HCT116 (cell line): ENCODE data around the gene KMO. TPM values are rescaled to one million over a fixed set of nuclear protein-coding genes. Genes with fewer than 3 reads are reported as not detected.

Experiments
- ATAC-seq: fragments of 200-7000 bp; cut with Tn5 transposase; 2 replicates; pipeline ENCODE4 v1.9.1; 2020; ENCODE audit warnings: mild to moderate bottlenecking, moderate library complexity
- BruUV-seq: library from RNA; stranded (reverse); fragments of 400-500 nt; replicated peaks from 2 replicates; lab custom pipeline; 2021; lab: Mats Ljungman, UMichigan
- CTCF ChIA-PET: fragments of 300-600 bp; sonication (Branson Sonifier 250); formaldehyde crosslinking; loops from one replicate; lab custom pipeline; 2021; ENCODE audit warnings: antibody characterized with exemption; lab: Charles Lee
- POLR2A ChIA-PET: fragments of 300-600, 350-600 bp; sonication (Branson Sonifier 250); formaldehyde crosslinking; loops from one replicate; lab custom pipeline; 2021; ENCODE audit warnings: antibody characterized with exemption; lab: Charles Lee
- RAD21 ChIA-PET, 2 experiments: fragments of 300-600 bp; sonication (Branson Sonifier 250); formaldehyde crosslinking; loops; one replicate each; lab custom pipeline; 2023; ENCODE audit warnings: low total read pairs in 2 of 2; ENCODE audit not compliant: uncharacterized antibody in 2 of 2, unreplicated experiment in 2 of 2, low non-redundant PET in 1 of 2; lab: Charles Lee
- DNase-seq: peaks from one replicate; pipeline ENCODE4 v3.0.0-alpha.2; 2010; ENCODE audit warnings: low read depth, low spot score
- H2AFZ ChIP-seq: fragments of 200-600 bp; shearing (Covaris generic), sonication (generic); 2 replicates; pipeline ENCODE4 v1.6.1; 2017; ENCODE audit warnings: low read depth, mixed run types, mixed read lengths, antibody characterized with exemption, low read length; ENCODE audit not compliant: poor library complexity, severe bottlenecking
- H3K27ac ChIP-seq: 2 replicates; pipeline ENCODE4 v1.5.1; 2012; ENCODE audit warnings: low read depth, low read length
- H3K27me3 ChIP-seq: fragments of 200-600 bp; sonication (generic); 2 replicates; pipeline ENCODE4 v1.6.1; 2016; ENCODE audit warnings: mixed run types, low read length, mixed read lengths; ENCODE audit not compliant: insufficient read depth
- H3K36me3 ChIP-seq, 2 experiments: fragments of 200-500 bp in 1 of 2; fragments of 200-600 bp in 1 of 2; sonication (Bioruptor generic) in 1 of 2; sonication (generic) in 1 of 2; 2 replicates each; pipeline versions ENCODE4 v1.5.1 to v1.6.1; 2014 to 2016; ENCODE audit warnings: low read length in 2 of 2, inconsistent platforms in 1 of 2, mixed read lengths in 1 of 2, mixed run types in 1 of 2; ENCODE audit not compliant: insufficient read depth in 2 of 2, control insufficient read depth in 1 of 2
- H3K4me1 ChIP-seq, 2 experiments: fragments of 200-600 bp in 1 of 2; sonication (generic) in 1 of 2; 2 replicates each; pipeline versions ENCODE4 v1.5.1 to v1.6.1; 2012 to 2017; ENCODE audit warnings: low read length in 2 of 2, inconsistent platforms in 1 of 2, mild to moderate bottlenecking in 1 of 2, mixed read lengths in 1 of 2, mixed run types in 1 of 2, moderate library complexity in 1 of 2; ENCODE audit not compliant: insufficient read depth in 2 of 2, control insufficient read depth in 1 of 2
- H3K4me2 ChIP-seq: fragments of 200-600 bp; sonication (generic); 2 replicates; pipeline ENCODE4 v1.6.1; 2017; ENCODE audit warnings: mixed run types, low read length, mixed read lengths
- H3K4me3 ChIP-seq, 2 experiments: fragments of 200-600 bp in 1 of 2; sonication (generic) in 1 of 2; replicated peaks in 1 of 2; 2 replicates each; pipeline ENCODE4 v1.5.1; 2011 to 2016; ENCODE audit warnings: low read length in 2 of 2, control low read depth in 1 of 2, low read depth in 1 of 2, mild to moderate bottlenecking in 1 of 2, mixed read lengths in 1 of 2, mixed run types in 1 of 2
- H3K79me2 ChIP-seq: fragments of 200-600 bp; sonication (generic); 2 replicates; pipeline ENCODE4 v1.6.1; 2017; ENCODE audit warnings: mild to moderate bottlenecking, mixed run types, low read length, moderate library complexity, mixed read lengths; ENCODE audit not compliant: insufficient read depth
- H3K9ac ChIP-seq: fragments of 200-600 bp; sonication (generic); 2 replicates; pipeline ENCODE4 v1.6.1; 2016; ENCODE audit warnings: low read length, mixed read lengths
- H3K9me2 ChIP-seq: fragments of 200-600 bp; sonication (generic), shearing (Covaris generic); 2 replicates; pipeline ENCODE4 v1.6.1; 2017; ENCODE audit warnings: mixed run types, mild to moderate bottlenecking, moderate library complexity; ENCODE audit not compliant: insufficient read depth
- H3K9me3 ChIP-seq, 2 experiments: fragments of 200-500 bp in 1 of 2; fragments of 200-600 bp in 1 of 2; sonication (Bioruptor generic) in 1 of 2; sonication (generic) in 1 of 2; 2 replicates each; pipeline ENCODE4 v1.6.1; 2014 to 2017; ENCODE audit warnings: low read length in 2 of 2, mixed read lengths in 2 of 2, inconsistent platforms in 1 of 2, low read depth in 1 of 2, mild to moderate bottlenecking in 1 of 2, mixed run types in 1 of 2, moderate library complexity in 1 of 2; ENCODE audit not compliant: control insufficient read depth in 1 of 2, insufficient read depth in 1 of 2
- H4K20me1 ChIP-seq: fragments of 200-600 bp; sonication (generic), shearing (Covaris generic); 2 replicates; pipeline ENCODE4 v1.6.1; 2017; ENCODE audit warnings: mixed run types, mild to moderate bottlenecking, moderate library complexity; ENCODE audit not compliant: insufficient read depth
- CEBPB ChIP-seq: IDR thresholded peaks from 2 replicates; pipeline ENCODE4 v1.6.1; 2012; ENCODE audit warnings: low read depth
- EGR1 ChIP-seq: IDR thresholded peaks from 2 replicates; pipeline ENCODE4 v1.6.1; 2012; ENCODE audit warnings: low read depth
- ELF1 ChIP-seq: IDR thresholded peaks from 2 replicates; pipeline ENCODE4 v1.6.1; 2012; ENCODE audit warnings: low read depth, borderline replicate concordance
- EZH2 ChIP-seq: fragments of 200-600 bp; sonication (generic); IDR thresholded peaks from 2 replicates; pipeline ENCODE4 v1.6.1; 2017; ENCODE audit warnings: antibody characterized with exemption, mixed run types
- POLR2A ChIP-seq: IDR thresholded peaks from 2 replicates; pipeline ENCODE4 v1.7.0; 2011; ENCODE audit warnings: borderline replicate concordance; ENCODE audit not compliant: insufficient read depth, insufficient read length; ENCODE audit errors: extremely low read depth
- POLR2AphosphoS5 ChIP-seq: IDR thresholded peaks from 2 replicates; pipeline ENCODE4 v1.6.1; 2011; ENCODE audit warnings: mild to moderate bottlenecking, low read depth, low read length, moderate library complexity
- RAD21 ChIP-seq: IDR thresholded peaks from 2 replicates; pipeline ENCODE4 v1.6.1; 2012; ENCODE audit warnings: low read depth, mild to moderate bottlenecking
- SIN3A ChIP-seq: IDR thresholded peaks from 2 replicates; pipeline ENCODE4 v1.6.1; 2012; ENCODE audit warnings: low read depth
- TCF7L2 ChIP-seq: IDR thresholded peaks from 2 replicates; pipeline ENCODE4 v1.7.0; 2011; ENCODE audit warnings: borderline replicate concordance, inconsistent platforms; ENCODE audit not compliant: insufficient read depth, insufficient read length; ENCODE audit errors: extremely low read depth
- YY1 ChIP-seq: IDR thresholded peaks from 2 replicates; pipeline ENCODE4 v1.6.1; 2011; ENCODE audit warnings: low read length, low read depth, moderate library complexity, mild to moderate bottlenecking; ENCODE audit not compliant: insufficient replicate concordance; ENCODE audit errors: extremely low read depth
- intact Hi-C: fragments of 100-400 bp; cut with micrococcal nuclease; formaldehyde crosslinking; loops from 2 replicates; pipeline ENCODE4 v1.10.0; 2022
- total RNA-seq: library from RNA; stranded (reverse); gene quantifications from one replicate; pipeline ENCODE4 v1.2.1, GENCODE V29; 2021; ENCODE audit not compliant: unreplicated experiment
- TF ChIP-seq, protein P1 (sequence below): IDR thresholded peaks from 2 replicates; pipeline ENCODE4 v1.6.1; 2012
- TF ChIP-seq, protein P2 (sequence below), 3 experiments: fragments of 200-600 bp in 1 of 3; sonication (generic) in 1 of 3; IDR thresholded peaks in 2 of 3; conservative IDR thresholded peaks in 1 of 3; 2 replicates each; pipeline ENCODE4 v1.5.1; 2012 to 2017; ENCODE audit warnings: low read depth in 2 of 3, low read length in 2 of 3, antibody characterized with exemption in 1 of 3, borderline replicate concordance in 1 of 3, control low read depth in 1 of 3, mild to moderate bottlenecking in 1 of 3, mixed read lengths in 1 of 3, mixed run types in 1 of 3, moderate library complexity in 1 of 3; ENCODE audit not compliant: insufficient read depth in 1 of 3
- TF ChIP-seq, protein P3 (sequence below): IDR thresholded peaks from 2 replicates; pipeline ENCODE4 v1.6.1; 2012

The KMO gene
- total RNA-seq, 1 experiment from 2014 or later, result not detected

DNA sequence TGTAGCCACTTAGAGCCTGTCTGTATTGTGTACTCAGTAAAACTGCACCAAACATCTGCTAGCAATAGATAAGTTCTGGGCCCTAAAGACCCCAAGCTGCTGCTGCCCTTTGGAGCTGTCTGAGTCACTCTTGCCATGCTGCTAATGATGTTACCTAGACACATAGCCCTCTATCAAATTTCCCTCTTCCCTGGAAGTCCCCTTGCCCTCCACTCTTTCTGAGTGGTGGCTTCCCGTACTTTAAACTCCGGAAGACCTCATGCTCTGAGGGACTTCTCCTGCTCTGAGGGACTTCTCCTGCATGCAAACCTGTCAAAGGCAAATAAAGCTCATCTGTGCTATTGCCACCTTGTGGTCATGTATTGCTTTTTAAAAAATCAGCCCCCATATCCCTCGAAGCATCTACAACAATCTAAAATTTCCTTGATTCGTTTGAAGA is 46.6 kb upstream of the KMO start:
- H3K9me2 ChIP-seq, result no peaks in the 10 kb centered on the region
- POLR2A ChIA-PET, result no interaction called here
- no peak overlapping the region for H2AFZ ChIP-seq
- no peaks in the 10 kb centered on the region for H3K9me3 ChIP-seq
- BruUV-seq, result no TSS peak
- H3K4me2 ChIP-seq, result no peak overlapping the region
- intact Hi-C loops, result loop anchor here (1.0 kb wide), 2 partner anchors 597 to 753 kb away; no protein-coding TSS in a partner anchor
- no peaks in the 10 kb centered on the region for H4K20me1 ChIP-seq
- H3K4me3 ChIP-seq, result no peak overlapping the region
- H3K36me3 ChIP-seq, result no peaks in the 10 kb centered on the region
- peak; percentile 74 for ATAC-seq
- H3K79me2 ChIP-seq, result no peaks in the 10 kb centered on the region
- no peaks in the 10 kb centered on the region for H3K27me3 ChIP-seq
- CTCF ChIA-PET, result interaction anchor here (0.6 to 1.9 kb wide), 7 partner anchors 9 to 753 kb away, joined by 3 to 10 read pairs (median 4); partner anchors contain the start of gene FH
- TF ChIP-seq CEBPB (no peak), POLR2A (no peak), SIN3A (no peak), ELF1 (no peak), RAD21 (peak; percentile 41; the same call in 1 of the 2 replicates), TCF7L2 (no peak), EGR1 (no peak), YY1 (no peak), POLR2AphosphoS5 (no peak), EZH2 (no peak)
- TF ChIP-seq, protein P1, sequence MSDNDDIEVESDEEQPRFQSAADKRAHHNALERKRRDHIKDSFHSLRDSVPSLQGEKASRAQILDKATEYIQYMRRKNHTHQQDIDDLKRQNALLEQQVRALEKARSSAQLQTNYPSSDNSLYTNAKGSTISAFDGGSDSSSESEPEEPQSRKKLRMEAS, result no peak
- TF ChIP-seq, protein P2, sequence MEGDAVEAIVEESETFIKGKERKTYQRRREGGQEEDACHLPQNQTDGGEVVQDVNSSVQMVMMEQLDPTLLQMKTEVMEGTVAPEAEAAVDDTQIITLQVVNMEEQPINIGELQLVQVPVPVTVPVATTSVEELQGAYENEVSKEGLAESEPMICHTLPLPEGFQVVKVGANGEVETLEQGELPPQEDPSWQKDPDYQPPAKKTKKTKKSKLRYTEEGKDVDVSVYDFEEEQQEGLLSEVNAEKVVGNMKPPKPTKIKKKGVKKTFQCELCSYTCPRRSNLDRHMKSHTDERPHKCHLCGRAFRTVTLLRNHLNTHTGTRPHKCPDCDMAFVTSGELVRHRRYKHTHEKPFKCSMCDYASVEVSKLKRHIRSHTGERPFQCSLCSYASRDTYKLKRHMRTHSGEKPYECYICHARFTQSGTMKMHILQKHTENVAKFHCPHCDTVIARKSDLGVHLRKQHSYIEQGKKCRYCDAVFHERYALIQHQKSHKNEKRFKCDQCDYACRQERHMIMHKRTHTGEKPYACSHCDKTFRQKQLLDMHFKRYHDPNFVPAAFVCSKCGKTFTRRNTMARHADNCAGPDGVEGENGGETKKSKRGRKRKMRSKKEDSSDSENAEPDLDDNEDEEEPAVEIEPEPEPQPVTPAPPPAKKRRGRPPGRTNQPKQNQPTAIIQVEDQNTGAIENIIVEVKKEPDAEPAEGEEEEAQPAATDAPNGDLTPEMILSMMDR (IDR thresholded peaks at IDR 0.05 in 2 of 3, conservative IDR thresholded peaks at IDR 0.05 in 1 of 3; ENCODE audit: borderline replicate concordance in 1 of 3, insufficient read depth in 1 of 3, low read depth in 2 of 3, low read length in 2 of 3), result peak; percentile 15 to 61 (median 51); a peak in 4 of 6 replicates
- TF ChIP-seq, protein P3, sequence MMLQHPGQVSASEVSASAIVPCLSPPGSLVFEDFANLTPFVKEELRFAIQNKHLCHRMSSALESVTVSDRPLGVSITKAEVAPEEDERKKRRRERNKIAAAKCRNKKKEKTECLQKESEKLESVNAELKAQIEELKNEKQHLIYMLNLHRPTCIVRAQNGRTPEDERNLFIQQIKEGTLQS, result no peak
- TF ChIP-seq, all 23 proteins: peak for 2
- RAD21 ChIA-PET, result no interaction called here
- peak; percentile 12 for DNase-seq
- Histone ChIP-seq H3K27ac (no peak overlapping the region), H3K9ac (no peak overlapping the region), H3K4me1 (peaks cover 2 to 19% of the 10 kb centered on the region in 2 experiments; a peak in 3 of 4 replicates)
